HG03135 (cell line): ENCODE results near the gene TMEM270.
"Not testable (repeated sequence)": the region's sequence is repeated elsewhere in the genome, so short reads cannot be mapped to it uniquely, and the experiment has no call there.

Experiments
- ATAC-seq: cut with Tn5 transposase; IDR thresholded peaks from one replicate; pipeline ENCODE4 v1.9.1; 2021; ENCODE audit warnings: mild to moderate bottlenecking, moderate library complexity; ENCODE audit not compliant: unreplicated experiment

TMEM270 gene, protein sequence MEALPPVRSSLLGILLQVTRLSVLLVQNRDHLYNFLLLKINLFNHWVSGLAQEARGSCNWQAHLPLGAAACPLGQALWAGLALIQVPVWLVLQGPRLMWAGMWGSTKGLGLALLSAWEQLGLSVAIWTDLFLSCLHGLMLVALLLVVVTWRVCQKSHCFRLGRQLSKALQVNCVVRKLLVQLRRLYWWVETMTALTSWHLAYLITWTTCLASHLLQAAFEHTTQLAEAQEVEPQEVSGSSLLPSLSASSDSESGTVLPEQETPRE

DNA sequence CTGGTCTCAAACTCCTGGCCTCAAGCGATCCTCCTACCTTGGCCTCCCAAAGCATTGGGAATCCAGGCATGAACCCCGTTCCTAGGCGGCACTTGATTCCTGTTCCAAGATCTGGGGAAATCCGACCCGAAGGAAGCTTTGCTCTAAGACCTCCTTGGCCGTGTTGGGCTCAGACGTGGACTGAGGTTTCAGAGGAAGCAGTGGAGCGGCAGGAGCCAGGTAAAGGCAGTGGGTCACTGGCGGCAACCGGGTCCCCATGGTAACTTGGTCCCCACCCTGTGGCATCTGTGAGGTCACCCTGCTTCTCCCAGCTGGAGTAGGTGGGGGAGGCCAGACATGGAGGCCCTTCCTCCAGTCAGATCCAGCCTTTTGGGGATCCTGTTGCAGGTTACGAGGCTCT lies at the start of gene TMEM270:
TMEM270 (plus strand) TSS at position 301 of the 400 bp plus-strand sequence; CDS start at position 337, 36 bp downstream.
- ATAC-seq, result no peak

DNA sequence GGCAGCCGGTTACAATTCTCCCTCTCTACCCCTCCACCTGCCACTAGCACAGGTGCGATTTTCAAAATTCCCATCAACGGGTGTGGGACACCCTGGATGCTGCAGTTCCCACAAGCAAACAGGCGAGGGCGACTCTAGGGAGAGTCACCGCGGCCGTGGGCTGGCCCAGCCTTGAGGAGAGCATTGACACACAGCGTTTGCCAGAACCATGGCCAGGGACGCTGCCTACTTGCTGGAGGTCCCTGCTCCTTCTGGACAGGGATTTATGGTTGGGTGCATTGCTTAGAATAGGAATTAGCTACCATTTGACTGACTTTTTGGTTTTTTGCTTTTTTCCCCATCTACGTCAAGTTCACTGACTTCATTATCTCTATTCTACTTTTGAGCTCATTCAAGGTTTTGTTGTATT lies 49.2 kb upstream of the TMEM270 start:
- ATAC-seq, result no peak

DNA sequence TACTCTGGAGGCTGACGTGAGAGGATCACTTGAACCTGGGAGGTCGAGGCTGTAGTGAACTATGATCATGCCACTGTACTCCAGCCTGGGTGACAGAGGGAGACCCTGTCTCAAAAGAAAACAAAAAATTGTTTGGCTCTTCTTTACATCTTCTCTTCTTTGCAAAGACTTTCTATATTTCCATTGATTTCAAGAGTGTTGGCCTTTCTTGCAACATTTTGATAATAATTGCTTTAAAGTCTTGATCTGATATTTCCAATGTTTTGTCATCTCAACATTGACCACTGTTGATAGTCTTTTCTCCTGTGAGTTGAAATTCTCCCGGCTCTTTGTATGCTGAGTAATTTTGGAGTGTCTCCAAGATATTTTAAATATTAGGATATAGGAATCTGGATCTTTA lies 48.0 kb upstream of the TMEM270 start:
- no peak for ATAC-seq

DNA sequence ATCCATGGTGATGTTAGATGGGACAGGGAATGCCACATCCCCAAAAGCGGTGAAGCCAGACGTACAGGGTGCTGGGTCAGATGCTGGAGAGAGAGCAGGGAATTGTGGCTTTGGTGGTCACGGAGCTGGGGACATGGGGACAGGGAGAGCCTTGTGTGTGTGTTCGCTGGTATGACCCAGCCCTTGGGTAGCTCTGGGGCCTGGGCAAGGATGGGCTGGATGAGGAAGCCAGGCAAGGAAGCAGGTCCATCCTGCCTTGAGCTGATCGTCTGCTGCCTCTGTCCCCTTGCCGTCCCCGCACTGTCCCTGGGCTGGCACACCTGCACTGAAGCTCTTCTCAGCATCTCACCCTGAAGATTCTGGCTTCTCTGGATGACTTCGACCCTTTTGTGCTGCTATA lies 45.5 kb upstream of the TMEM270 start:
- no peak for ATAC-seq

DNA sequence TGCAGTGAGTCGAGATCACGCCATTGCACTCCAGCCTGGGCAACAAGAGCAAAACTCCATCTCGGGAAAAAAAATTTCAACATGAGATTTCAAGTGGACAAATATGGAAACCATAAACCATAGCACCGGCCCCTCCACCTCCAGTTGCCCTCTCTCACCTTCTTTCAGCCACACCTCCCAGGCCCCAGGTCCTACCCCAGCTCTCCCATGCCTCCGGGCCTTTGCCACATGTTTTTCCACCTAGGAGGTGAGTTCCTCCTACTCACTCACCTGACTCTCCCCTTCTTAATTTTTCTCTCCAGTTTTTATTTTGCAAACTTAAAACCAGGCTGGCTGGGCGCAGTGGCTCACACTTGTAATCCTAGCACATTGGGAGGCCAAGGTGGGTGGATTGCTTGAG lies 43.8 kb upstream of the TMEM270 start:
- no peak for ATAC-seq

DNA sequence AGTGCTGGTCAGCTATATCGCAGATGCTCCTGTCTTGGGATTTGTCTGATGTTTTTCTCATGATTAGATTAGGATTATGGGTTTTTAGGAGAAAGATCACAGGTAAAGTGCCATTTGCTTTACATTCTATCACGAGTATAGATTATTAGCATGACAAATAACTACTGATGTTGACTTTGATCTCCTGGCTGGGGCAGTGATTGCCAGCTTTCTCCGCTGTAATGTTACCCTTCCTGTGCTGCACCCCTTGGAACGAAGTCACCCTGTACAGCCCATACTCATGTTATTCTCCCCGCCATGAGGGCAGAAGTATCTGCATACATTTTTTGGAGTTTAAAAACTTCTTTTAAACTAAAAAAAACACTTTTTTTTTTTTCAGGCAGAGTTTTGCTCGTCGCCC lies 40.9 kb upstream of the TMEM270 start:
- ATAC-seq, result no peak

DNA sequence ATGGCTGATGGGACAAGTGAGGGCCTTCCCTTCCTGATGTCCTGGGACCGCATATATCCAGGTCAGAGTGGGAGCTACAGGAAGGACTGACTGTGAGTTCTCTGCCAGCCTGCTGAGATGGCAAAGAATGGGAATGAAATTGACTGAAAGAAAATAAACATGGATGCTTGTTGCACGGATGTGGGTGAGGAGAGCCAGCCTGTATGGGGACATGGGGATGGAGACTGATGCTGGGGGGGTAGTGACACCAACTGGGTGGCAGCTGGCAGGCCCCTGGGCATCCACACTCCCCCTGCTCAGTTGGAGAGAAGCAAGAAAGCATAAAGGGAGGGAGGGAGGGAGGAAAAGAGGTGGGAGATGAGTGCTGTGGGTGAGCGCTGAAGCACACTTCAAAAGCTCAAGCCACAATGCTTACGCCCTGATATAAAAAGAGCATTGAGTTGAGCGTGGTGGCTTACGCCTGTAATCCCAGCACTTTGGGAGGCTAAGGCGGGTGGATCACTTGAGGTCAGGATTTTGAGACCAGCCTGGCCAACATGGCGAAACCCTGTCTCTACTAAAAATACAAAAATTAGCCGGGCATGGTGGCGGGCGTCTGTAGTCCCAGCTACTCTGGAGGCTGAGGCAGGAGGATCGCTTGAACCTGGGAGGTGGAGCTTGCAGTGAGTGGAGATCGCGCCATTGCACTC lies 39.2 kb upstream of the TMEM270 start:
- not testable (repeated sequence) for ATAC-seq

DNA sequence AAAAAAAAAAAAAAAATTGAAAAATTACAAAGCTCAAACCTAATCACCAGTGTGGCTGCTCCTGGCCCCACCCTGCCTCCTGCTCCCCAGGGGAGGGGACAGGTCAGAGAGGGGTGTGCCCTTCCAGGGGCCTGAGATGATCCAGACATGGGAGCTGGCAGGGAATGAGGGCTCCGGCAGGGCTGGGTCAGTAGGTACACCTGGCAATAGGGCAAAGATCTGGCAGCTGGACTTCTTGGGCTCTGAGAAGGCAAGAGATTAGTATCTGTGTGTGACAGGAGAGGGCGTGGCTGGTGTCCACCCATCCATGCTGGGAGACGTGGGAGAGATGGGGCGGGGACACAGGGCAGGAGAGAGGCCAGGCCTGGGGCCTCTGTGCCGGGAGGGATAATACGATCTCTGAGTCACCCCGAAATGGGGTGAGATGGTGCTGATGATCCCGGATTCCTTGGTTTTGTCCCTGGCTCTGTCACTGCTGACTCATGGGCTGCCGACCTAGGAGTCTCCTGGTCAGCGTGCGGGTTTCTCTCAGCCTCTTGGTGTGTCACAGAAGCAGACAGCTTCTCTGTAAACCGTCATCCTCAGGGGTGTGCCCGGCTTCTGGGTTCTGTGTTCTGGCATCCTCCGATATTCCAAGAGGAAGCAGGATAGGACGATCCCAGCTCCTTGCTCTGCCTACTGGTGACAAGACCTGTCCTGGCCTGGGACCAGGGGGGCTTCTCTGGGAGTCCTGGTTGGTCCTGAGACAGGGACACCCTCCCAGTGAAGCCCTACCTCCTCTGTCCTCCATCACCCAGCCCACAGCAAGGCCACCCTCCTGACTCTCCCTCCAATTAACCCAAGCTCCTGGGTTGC lies 38.4 kb upstream of the TMEM270 start:
- no peak for ATAC-seq

DNA sequence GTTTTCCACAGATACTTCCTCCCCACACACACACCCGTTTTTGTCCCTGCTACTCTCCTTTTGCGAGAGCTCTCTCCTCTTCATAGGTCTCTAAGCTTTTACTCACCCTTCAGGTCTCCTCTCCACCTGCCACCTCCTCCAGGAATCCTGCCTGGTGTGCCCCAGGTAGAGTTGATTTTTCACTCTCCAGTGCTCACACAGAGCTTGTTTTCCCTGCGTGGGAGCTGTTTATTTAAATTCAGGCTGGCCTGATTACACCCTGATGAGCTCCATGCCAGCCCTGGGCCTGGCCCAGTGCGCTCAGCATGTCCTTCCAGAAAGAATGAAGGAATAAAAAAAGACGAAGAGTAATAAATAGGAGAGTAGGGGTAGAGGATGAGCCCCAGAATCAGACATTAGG lies 37.7 kb upstream of the TMEM270 start:
- ATAC-seq, result no peak

DNA sequence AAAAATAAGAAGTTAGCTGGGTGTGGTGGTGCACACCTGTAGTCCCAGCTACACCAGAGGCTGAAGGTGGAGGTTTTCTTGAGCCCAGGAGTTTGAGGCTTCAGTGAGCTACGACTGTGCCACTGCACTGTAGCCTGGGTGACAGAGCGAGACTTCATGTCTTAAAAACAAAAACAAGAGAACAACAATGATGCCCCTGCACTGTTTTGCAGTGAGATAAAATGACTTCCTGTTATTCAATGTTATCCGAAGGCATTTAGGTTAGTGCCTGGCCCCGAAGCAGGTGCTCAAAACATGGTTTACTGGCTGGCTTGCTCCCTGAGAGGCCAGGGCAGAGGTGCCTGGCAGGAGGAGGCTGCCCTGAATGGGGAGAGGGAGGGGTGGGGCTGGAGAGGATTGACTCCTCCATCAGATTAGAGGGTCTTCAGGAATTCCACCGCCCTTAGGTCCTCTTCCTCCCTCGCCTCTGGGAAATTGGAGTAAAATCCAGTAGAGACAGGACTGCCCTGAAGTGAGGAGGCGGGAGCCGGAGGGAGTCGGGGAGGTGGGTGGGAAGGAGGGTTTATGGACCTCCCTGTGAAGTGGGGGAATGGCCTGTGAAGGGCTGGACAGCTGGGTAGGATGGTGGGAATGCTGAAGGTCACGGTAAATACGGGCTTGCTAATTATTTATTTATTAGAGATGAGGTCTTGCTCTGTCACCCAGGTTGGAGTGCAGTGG lies 36.9 kb upstream of the TMEM270 start:
- no peak for ATAC-seq

DNA sequence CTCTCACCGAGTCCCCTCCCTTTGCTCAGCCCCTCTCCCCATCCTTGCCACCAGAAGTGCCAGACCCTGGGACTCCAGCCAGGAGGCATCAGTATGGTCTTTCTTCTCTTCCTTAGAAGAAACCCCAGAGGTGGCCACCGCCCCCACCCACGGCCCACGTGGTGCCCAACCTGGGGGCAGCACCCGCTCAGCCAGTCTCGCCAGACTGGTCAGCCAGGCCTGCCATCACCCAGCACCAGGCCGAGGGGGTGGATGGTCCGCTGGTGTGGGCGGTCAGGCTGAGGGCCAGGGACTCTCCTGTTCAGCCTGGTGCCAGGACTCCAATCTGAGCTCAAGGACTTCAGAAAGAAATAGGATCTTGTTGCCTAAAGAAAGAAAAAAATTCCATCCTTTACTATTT lies 36.0 kb upstream of the TMEM270 start:
- no peak for ATAC-seq

DNA sequence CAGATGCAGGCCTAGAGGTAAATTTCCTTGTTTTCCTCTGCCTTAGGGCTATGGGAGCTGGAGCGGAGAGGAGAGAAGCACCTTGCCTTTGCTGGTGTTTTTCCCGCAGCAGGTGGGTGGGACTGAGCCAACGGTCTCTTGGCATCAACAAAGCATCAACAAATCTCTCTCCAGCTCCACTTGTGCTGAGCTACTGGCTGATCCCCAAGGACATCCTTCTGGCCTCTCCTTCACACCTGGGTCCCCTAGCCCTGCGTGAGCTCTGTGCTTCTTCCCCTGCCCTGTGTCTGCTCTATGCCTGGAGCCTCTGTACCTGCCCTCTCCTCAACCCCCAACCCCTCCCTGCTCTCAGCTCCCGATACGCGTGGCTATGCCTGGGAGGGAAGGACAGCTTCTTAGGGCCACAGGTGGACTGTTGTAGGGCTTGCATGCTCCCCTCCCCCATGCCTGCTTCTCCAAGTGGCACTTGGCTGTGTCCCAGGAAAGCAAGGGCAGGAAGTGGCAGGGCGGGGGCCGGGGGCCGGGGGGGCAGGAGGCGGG lies 33.3 kb upstream of the TMEM270 start:
- ATAC-seq, result no peak

DNA sequence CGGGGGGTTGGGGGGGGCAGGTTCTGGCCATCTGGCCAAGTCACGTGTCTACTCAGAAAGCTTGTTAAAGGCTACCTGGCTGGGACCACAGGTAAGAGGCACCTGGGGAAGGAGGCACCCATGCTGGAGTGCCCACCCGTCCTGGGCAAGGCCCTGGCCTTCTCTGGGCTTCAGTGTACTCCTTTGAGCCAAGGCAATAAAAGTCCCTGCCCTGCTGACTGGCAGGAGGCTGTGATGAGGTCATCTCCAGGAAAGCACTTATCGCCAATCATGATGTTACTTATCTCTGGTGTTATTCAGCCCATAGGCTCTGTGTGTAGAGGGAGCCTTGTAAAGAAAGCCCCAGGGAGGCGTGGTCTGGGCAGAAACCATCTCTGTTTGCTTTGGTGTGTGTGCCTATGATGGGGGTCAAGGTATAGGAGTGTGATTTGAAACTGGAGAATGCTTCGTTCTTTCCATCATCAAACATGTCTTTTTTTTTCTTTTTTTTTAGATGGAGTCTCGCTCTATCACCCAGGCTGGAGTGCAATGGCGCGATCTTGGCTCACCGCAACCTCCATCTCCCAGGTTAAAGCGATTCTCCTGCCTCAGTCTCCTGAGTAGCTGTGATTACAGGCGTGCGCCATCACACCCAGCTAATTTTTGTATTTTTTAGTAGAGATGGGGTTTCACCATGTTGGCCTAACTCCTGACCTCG lies 32.7 kb upstream of the TMEM270 start:
- ATAC-seq, result no peak

DNA sequence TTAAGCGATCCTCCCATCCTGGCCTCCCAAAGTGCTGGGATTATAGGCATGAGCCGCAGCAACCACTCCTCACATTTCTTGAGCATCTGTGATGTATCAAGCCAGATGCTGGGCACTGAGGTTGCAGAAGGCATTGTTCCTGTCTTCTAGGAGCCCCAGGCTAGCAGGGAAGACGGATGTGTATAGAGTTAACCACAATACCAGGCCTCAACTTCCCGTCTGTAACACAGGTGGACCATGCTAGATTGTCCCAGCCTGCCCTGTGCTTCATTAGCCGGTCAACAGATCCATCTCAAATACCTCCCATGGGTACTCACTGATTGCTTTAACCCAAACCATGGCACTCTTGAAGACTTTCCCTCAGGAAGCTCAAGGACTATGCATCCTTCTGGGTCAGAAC lies 32.0 kb upstream of the TMEM270 start:
- ATAC-seq, result no peak

DNA sequence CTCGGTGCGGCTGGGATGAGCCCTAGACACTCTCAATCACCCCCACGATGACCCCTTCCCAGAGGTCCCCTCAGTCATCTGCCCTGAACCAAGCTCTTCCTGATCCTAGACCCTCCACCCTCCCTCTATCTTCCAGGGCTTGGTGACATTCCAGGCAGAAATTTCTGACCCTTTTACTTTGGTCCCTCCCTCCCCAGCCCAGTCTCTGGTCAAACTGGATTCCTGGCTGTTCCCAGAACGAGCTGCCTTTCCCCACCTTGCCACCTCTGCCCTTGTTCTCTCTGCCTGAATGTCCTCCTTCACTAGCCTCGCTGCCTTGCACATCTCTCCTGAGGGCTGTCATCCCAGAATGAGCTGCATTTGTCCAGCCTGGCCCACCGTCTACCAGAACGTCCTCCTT lies 31.5 kb upstream of the TMEM270 start:
- ATAC-seq, result no peak

DNA sequence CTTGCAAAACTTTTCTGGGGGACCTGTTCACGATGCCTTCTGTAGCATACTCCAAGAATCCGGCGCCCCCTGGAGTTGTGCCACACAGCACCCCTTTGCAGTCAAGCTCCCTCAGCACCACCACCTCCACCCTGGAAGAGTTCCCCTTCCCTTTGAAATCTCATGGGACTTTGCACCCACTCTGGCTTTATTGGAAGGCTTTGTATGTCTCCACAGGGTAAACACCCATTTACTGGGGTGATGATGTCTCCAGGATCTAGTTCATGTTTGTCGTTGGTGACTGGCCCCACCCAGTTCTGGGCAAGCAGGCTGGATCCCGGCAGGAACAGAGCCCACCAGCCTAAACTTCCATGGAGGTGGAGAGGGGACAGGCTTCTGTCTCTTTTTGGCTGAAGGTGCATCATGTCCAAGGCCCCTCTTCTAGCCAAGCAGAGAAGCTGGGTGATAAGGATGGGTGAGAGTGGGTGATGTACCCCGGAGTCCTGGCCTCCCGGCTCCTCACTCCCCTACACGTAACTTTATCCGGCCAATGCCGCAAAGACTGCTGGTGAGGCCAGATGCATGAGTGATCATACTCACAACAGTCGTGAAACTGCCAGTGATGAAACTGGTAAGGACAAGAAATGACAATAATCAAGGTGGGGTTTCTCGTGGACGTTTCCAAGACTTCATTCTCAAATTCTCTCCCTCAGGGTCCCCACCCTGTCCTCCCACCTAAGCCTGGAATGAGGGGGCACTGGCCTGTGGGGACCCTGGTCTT lies 30.9 kb upstream of the TMEM270 start:
- ATAC-seq, result no peak

DNA sequence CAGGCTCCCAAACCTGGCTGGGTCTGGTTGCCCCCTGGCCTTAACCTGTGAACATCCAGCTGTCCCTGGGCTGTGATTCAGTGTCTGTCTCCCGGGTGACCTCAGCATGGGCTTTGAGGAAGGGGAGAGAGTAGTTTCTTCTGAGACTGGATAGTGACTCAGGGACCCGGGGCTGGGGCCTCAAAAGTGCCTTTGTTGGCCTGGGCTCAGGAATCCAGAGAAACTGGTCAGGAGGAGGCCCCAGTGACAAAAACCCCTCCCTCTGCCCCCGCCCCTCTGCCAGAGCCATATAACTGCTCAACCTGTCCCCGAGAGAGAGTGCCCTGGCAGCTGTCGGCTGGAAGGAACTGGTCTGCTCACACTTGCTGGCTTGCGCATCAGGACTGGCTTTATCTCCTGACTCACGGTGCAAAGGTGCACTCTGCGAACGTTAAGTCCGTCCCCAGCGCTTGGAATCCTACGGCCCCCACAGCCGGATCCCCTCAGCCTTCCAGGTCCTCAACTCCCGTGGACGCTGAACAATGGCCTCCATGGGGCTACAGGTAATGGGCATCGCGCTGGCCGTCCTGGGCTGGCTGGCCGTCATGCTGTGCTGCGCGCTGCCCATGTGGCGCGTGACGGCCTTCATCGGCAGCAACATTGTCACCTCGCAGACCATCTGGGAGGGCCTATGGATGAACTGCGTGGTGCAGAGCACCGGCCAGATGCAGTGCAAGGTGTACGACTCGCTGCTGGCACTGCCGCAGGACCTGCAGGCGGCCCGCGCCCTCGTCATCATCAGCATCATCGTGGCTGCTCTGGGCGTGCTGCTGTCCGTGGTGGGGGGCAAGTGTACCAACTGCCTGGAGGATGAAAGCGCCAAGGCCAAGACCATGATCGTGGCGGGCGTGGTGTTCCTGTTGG lies 30.0 kb upstream of the TMEM270 start, which contains the start of gene CLDN4:
CLDN4 (plus strand) TSS at position 316 of the 903 bp plus-strand sequence; CDS start at position 522, 206 bp downstream.
- ATAC-seq, result no peak

DNA sequence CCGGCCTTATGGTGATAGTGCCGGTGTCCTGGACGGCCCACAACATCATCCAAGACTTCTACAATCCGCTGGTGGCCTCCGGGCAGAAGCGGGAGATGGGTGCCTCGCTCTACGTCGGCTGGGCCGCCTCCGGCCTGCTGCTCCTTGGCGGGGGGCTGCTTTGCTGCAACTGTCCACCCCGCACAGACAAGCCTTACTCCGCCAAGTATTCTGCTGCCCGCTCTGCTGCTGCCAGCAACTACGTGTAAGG lies 29.4 kb upstream of the TMEM270 start:
- no peak for ATAC-seq
